Endodermal cell (in vitro differentiated cells): ENCODE measurements around the gene PIAS1. TPM values are rescaled to one million over a fixed set of nuclear protein-coding genes. Genes with fewer than 3 reads are reported as not detected.

ENCODE experiments used
- DNase-seq: peaks from one replicate; pipeline ENCODE4 v3.0.0-alpha.2; 2017
- H3K27ac ChIP-seq: 2 replicates; pipeline ENCODE4 v1.5.1; 2013; ENCODE audit warnings: mild to moderate bottlenecking, low read depth, low read length, moderate library complexity
- H3K27me3 ChIP-seq: 2 replicates; pipeline ENCODE4 v1.6.1; 2013; ENCODE audit warnings: mild to moderate bottlenecking, low read length, moderate library complexity; ENCODE audit not compliant: insufficient read depth, control insufficient read depth, poor library complexity, severe bottlenecking
- H3K36me3 ChIP-seq: 2 replicates; pipeline ENCODE4 v1.7.0; 2013; ENCODE audit warnings: mild to moderate bottlenecking, low read length, moderate library complexity; ENCODE audit not compliant: control insufficient read depth, insufficient read depth
- H3K4me1 ChIP-seq: one replicate; pipeline ENCODE4 v1.7.0; 2013; ENCODE audit warnings: low read length; ENCODE audit not compliant: control insufficient read depth, insufficient read depth
- H3K4me3 ChIP-seq: 2 replicates; pipeline ENCODE4 v1.5.1; 2013; ENCODE audit warnings: mild to moderate bottlenecking, low read length, moderate library complexity
- H3K9ac ChIP-seq: 2 replicates; pipeline ENCODE4 v1.6.1; 2013; ENCODE audit warnings: mild to moderate bottlenecking, low read length, moderate library complexity; ENCODE audit not compliant: poor library complexity, severe bottlenecking; ENCODE audit errors: extremely low read depth
- H3K9me3 ChIP-seq: 2 replicates; pipeline ENCODE4 v1.6.1; 2013; ENCODE audit warnings: mild to moderate bottlenecking, low read length, moderate library complexity; ENCODE audit not compliant: control insufficient read depth
- H3K27ac Mint-ChIP-seq: 2 replicates; pipeline ENCODE4 v1.8.0; 2020; ENCODE audit warnings: mixed read lengths
- H3K27me3 Mint-ChIP-seq: 2 replicates; pipeline ENCODE4 v1.8.0; 2021; ENCODE audit warnings: mild to moderate bottlenecking, mixed read lengths; ENCODE audit not compliant: insufficient read depth
- H3K36me3 Mint-ChIP-seq: 2 replicates; pipeline ENCODE4 v1.8.0; 2020; ENCODE audit warnings: low read depth, mixed read lengths
- H3K4me1 Mint-ChIP-seq: 2 replicates; pipeline ENCODE4 v1.8.0; 2020; ENCODE audit warnings: mixed read lengths
- H3K4me3 Mint-ChIP-seq: 2 replicates; pipeline ENCODE4 v1.8.0; 2020; ENCODE audit warnings: mild to moderate bottlenecking, moderate library complexity, mixed read lengths
- H3K9me3 Mint-ChIP-seq: 2 replicates; pipeline ENCODE4 v1.8.0; 2020; ENCODE audit warnings: mild to moderate bottlenecking, mixed read lengths
- CTCF ChIP-seq: fragments of 200-600 bp; sonication (generic); conservative IDR thresholded peaks from 2 replicates; pipeline ENCODE4 v1.5.0; 2021; ENCODE audit warnings: antibody characterized with exemption, mild to moderate bottlenecking
- WGBS, 2 experiments: methylation state at CpG; one replicate each; pipeline versions ENCODE4 v1.1.5 to v1.1.7; 2013; ENCODE audit warnings: missing lambda C conversion rate in 2 of 2, mixed read lengths in 1 of 2; ENCODE audit not compliant: insufficient coverage in 1 of 2, insufficient read length in 1 of 2; 5-methylcytosine and 5-hydroxymethylcytosine counted together
- total RNA-seq, 2 donors: library from RNA; stranded (reverse); fragmentation: NEBNext Ultra II Directional in 1 of 2; extraction: Animal tissue kit (Norgen Biotek cat#: 25700) in 1 of 2; gene quantifications; 2 replicates in 1 of 2; 3 replicates in 1 of 2; pipeline ENCODE4 v1.2.1, GENCODE V29; 2021

Gene PIAS1
- total RNA-seq, 2 donors from 2014 or later = 38.0 to 40.1 TPM

GRCh38 chr15:68073576-68074288 is 19.6 kb downstream of the PIAS1 start:
- WGBS, 2 experiments = 91 to 95% methylated on average over 5 to 6 of the region's 6 CpGs
- no peak overlapping the region for H3K9ac ChIP-seq

GRCh38 chr15:68075764-68076385 is 21.8 kb downstream of the PIAS1 start:
- no peak overlapping the region for H3K4me3 Mint-ChIP-seq
- 92 to 93% methylated on average over 11 to 18 of the region's 18 CpGs for WGBS, 2 experiments

More at GRCh38 chr15:68073576-68074288, 19.6 kb downstream of the PIAS1 start:
- H3K4me1 ChIP-seq = peaks cover 7% of the 10 kb centered on the region
- H3K4me3 ChIP-seq = no peak overlapping the region
- no peak overlapping the region for H3K4me3 Mint-ChIP-seq
- H3K27me3 Mint-ChIP-seq = no peaks in the 10 kb centered on the region
- DNase-seq = no peak
- H3K9me3 ChIP-seq = no peaks in the 10 kb centered on the region
- H3K9me3 Mint-ChIP-seq = no peaks in the 10 kb centered on the region
- H3K27me3 ChIP-seq = no peaks in the 10 kb centered on the region
- H3K4me1 Mint-ChIP-seq = peaks cover 27% of the 10 kb centered on the region
- no peaks in the 10 kb centered on the region for H3K36me3 ChIP-seq
- no peak overlapping the region for H3K27ac Mint-ChIP-seq
- no peak overlapping the region for H3K27ac ChIP-seq
- no peak for TF ChIP-seq CTCF
- peaks cover 6% of the 10 kb centered on the region for H3K36me3 Mint-ChIP-seq

GRCh38 chr15:68078365-68078764 is 24.2 kb downstream of the PIAS1 start:
- DNase-seq = no peak
- H3K4me1 Mint-ChIP-seq = peaks cover 50% of the 10 kb centered on the region
- Histone ChIP-seq H3K4me1 (peaks cover 7% of the 10 kb centered on the region), H3K9ac (no peak overlapping the region), H3K9me3 (no peaks in the 10 kb centered on the region), H3K27me3 (no peaks in the 10 kb centered on the region), H3K27ac (no peak overlapping the region), H3K4me3 (no peak overlapping the region), H3K36me3 (no peaks in the 10 kb centered on the region)
- no peak overlapping the region for H3K27ac Mint-ChIP-seq
- no peaks in the 10 kb centered on the region for H3K9me3 Mint-ChIP-seq
- no peaks in the 10 kb centered on the region for H3K27me3 Mint-ChIP-seq
- WGBS, 2 experiments = 94% methylated on average over 3 of the region's 3 CpGs
- peaks cover 2% of the 10 kb centered on the region for H3K36me3 Mint-ChIP-seq
- no peak overlapping the region for H3K4me3 Mint-ChIP-seq
- no peak for TF ChIP-seq CTCF

More at GRCh38 chr15:68075764-68076385, 21.8 kb downstream of the PIAS1 start:
- no peak for TF ChIP-seq CTCF
- H3K4me3 ChIP-seq = no peak overlapping the region
- no peaks in the 10 kb centered on the region for H3K27me3 Mint-ChIP-seq
- DNase-seq = no peak
- H3K9me3 ChIP-seq = no peaks in the 10 kb centered on the region
- H3K36me3 ChIP-seq = no peaks in the 10 kb centered on the region
- H3K36me3 Mint-ChIP-seq = peaks cover 4% of the 10 kb centered on the region
- H3K27ac ChIP-seq = no peak overlapping the region
- H3K4me1 Mint-ChIP-seq = peaks cover 28% of the 10 kb centered on the region
- peaks cover 7% of the 10 kb centered on the region for H3K4me1 ChIP-seq
- H3K27ac Mint-ChIP-seq = no peak overlapping the region
- no peaks in the 10 kb centered on the region for H3K9me3 Mint-ChIP-seq
- no peak overlapping the region for H3K9ac ChIP-seq
- no peaks in the 10 kb centered on the region for H3K27me3 ChIP-seq
